Measurements from ENCODE around the gene CAPS2. TPM values are rescaled to one million over a fixed set of nuclear protein-coding genes. Genes with fewer than 3 reads are reported as not detected.

CAPS2 gene
- total RNA-seq: 2.0 and 6.0 TPM in 2 replicates
- 3.3 and 4.3 TPM in 2 replicates for polyA plus RNA-seq

DNA sequence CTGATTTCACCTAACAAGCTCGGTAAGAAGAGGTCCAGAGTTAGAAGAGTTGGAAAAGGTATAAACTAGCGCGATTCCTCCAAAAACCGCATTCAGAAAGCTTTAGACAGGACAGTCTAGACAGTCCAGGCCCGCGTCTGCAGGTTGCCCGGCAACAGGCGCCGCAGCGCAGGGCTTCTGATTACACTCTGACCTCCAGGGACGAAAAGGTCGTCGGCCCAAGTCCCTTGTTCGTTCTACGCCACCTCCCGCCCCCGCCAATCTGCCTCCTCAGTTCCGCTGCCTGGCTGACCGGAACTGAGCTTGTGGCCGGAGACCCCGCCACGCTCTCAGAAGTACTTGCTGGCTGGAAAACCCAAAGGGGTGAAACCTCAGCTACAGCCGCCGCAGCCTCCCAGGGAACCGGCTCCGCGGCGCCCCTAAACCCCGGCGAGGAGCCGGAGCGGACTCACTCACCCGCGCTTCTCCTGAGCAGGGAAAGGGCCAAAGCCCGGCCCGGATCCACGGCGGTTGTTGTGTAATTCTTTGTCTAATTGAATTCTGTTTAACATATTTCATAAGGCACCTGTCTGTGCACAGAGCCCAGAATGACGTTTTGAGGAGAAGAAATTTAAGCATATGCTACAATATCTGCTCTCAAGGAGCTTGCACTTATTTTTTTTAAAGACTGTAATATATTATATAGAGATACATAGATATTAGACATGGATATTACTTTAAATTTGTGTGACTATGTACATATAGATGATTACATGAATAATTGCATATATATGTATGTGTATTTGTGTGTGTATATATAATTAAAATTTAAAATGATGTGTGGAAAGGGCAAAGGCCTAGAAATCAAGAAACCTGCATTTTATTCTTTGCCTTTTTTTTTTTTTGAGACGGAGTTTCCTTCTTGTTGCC, at the start of gene CAPS2:
Gene CAPS2, minus strand, starts transcription at position 407 of the 909 bp plus-strand sequence. CDS start 3,826 bp downstream, outside the sequence.
- no peaks in the 10 kb centered on the region for H3K36me3 ChIP-seq

DNA sequence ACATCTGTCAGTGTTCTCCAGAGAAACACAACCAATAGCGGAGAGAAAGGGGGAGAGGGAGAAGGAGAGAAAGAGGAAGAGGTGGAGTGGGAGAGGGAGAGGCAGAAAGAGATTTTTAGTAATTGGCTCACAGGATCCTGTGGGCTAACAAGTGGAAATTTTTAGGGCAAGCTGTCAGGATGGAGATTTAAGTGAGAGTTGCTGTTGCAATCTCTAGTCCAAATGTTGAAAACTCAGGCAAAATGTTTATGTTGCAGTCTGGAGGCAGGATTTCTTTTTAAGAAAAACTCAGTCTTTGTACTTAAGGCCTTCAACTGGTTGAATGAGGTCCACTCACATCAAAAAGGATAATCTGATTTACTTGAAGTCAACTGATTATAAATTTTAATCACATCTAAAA, 48.2 kb upstream of the CAPS2 start:
- no peak overlapping the region for H3K4me3 ChIP-seq
- TF ChIP-seq, protein P1, sequence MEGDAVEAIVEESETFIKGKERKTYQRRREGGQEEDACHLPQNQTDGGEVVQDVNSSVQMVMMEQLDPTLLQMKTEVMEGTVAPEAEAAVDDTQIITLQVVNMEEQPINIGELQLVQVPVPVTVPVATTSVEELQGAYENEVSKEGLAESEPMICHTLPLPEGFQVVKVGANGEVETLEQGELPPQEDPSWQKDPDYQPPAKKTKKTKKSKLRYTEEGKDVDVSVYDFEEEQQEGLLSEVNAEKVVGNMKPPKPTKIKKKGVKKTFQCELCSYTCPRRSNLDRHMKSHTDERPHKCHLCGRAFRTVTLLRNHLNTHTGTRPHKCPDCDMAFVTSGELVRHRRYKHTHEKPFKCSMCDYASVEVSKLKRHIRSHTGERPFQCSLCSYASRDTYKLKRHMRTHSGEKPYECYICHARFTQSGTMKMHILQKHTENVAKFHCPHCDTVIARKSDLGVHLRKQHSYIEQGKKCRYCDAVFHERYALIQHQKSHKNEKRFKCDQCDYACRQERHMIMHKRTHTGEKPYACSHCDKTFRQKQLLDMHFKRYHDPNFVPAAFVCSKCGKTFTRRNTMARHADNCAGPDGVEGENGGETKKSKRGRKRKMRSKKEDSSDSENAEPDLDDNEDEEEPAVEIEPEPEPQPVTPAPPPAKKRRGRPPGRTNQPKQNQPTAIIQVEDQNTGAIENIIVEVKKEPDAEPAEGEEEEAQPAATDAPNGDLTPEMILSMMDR (IDR thresholded peaks at IDR 0.05; ENCODE audit: low read depth, low read length): no peak
- no peak overlapping the region for H3K27ac ChIP-seq
- no peaks in the 10 kb centered on the region for H3K4me1 ChIP-seq (ENCODE audit: low read depth)
- H3K27me3 ChIP-seq: no peaks in the 10 kb centered on the region
- no peaks in the 10 kb centered on the region for H3K36me3 ChIP-seq
- DNase-seq (ENCODE audit: low read depth in 1 of 2, low spot score in 1 of 2): peak in 1 of 2 donors; percentile 18
- no peaks in the 10 kb centered on the region for H3K9me3 ChIP-seq (ENCODE audit: low read depth)

More for the DNA sequence above, at the start of gene CAPS2:
- TF ChIP-seq, protein P1 (IDR thresholded peaks at IDR 0.05; ENCODE audit: low read depth, low read length): no peak
- Histone ChIP-seq H3K9me3 (ENCODE audit: low read depth) (no peaks in the 10 kb centered on the region), H3K27me3 (no peaks in the 10 kb centered on the region), H3K27ac (peak within 1 kb of the TSS; percentile 78), H3K4me3 (peak within 1 kb of the TSS; percentile 41), H3K4me1 (ENCODE audit: low read depth) (peaks cover 4% of the 10 kb centered on the region)
- DNase-seq (ENCODE audit: low read depth in 1 of 2, low spot score in 1 of 2): peak; percentile 89 to 90

DNA sequence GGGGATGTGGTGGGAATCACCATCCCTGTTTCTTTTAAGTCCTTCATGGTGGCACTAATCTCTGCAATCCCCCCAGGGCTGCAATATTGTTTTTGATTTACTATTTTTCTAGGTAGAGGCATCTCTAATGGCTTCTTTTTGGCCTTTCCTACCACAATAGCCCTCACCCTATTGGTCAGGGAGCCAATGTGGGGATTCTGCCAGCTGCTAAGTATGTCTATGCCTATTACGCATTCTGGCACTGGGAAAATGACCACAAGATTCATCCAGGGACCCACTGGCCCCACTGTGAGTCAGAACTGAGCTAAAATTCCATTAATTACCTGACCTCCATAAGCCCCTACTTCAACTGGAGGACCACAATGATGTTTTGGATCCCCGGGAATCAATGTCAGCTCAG, 44.8 kb upstream of the CAPS2 start:
- Histone ChIP-seq H3K4me3 (no peak overlapping the region), H3K4me1 (ENCODE audit: low read depth) (no peaks in the 10 kb centered on the region), H3K36me3 (no peaks in the 10 kb centered on the region), H3K27ac (no peak overlapping the region), H3K9me3 (ENCODE audit: low read depth) (no peaks in the 10 kb centered on the region), H3K27me3 (no peaks in the 10 kb centered on the region)
- DNase-seq (ENCODE audit: low read depth in 1 of 2, low spot score in 1 of 2): no peak
- TF ChIP-seq, protein P1 (IDR thresholded peaks at IDR 0.05; ENCODE audit: low read depth, low read length): no peak

DNA sequence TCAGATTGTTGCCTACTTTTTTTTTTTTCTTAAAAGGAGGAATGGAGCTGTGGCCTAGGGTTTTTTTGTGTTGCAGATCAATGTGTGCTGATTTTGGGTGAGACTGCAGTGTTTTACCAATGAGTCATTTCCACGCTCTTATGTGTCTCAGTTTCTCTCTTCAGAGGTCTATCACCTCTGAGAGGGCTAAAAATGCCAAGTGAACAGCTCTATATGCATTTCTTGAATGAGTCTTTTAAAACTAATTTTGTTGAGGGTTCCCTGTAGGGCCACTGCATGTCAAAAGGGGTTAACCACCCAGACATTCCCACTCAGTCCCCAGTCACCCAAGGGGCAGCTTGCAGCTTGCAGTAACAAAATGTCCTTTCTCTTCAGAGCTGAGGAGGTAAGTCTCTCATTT, 36.5 kb upstream of the CAPS2 start:
- no peak overlapping the region for H3K27ac ChIP-seq
- no peaks in the 10 kb centered on the region for H3K36me3 ChIP-seq
- no peaks in the 10 kb centered on the region for H3K27me3 ChIP-seq
- TF ChIP-seq, protein P1 (IDR thresholded peaks at IDR 0.05; ENCODE audit: low read depth, low read length): no peak
- H3K4me3 ChIP-seq: no peak overlapping the region
- H3K4me1 ChIP-seq (ENCODE audit: low read depth): no peaks in the 10 kb centered on the region
- DNase-seq (ENCODE audit: low read depth in 1 of 2, low spot score in 1 of 2): peak in 1 of 2 donors; percentile 2
- no peaks in the 10 kb centered on the region for H3K9me3 ChIP-seq (ENCODE audit: low read depth)

DNA sequence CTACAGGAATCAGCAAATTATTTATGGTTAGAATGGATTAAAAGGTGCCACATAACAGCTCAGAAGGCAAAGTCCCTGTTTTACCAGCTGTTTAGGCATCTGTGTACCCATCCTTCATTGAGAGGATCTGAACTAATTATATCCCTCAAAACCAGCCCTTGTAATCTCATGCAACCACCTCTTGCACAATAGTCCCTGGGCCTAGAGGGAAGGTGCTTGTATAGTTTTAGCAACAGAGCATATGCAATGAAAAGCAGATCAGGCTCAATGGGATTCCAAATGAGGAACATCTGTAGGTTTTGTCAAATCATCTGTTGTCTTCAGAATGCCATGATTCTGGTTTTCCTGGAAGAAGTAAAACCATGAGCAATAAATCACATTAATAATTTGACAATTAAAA, 34.8 kb upstream of the CAPS2 start:
- no peak overlapping the region for H3K27ac ChIP-seq
- TF ChIP-seq, protein P1 (IDR thresholded peaks at IDR 0.05; ENCODE audit: low read depth, low read length): no peak
- H3K27me3 ChIP-seq: no peaks in the 10 kb centered on the region
- no peaks in the 10 kb centered on the region for H3K36me3 ChIP-seq
- H3K4me1 ChIP-seq (ENCODE audit: low read depth): no peaks in the 10 kb centered on the region
- DNase-seq (ENCODE audit: low read depth in 1 of 2, low spot score in 1 of 2): peak in 1 of 2 donors; percentile 45
- no peaks in the 10 kb centered on the region for H3K9me3 ChIP-seq (ENCODE audit: low read depth)
- H3K4me3 ChIP-seq: no peak overlapping the region
